NCI-H510A (cell line): Measurements from ENCODE around the gene KRTAP10-1.

Experiments
- DNase-seq: peaks from one replicate; lab custom pipeline; 2025; lab: John Stamatoyannopoulos, UW

The KRTAP10-1 gene

GRCh38 chr21:44547656-44548331, 7.8 kb upstream of the KRTAP10-1 start:
- no peak for DNase-seq

GRCh38 chr21:44544566-44544965, 4.6 kb upstream of the KRTAP10-1 start:
- no peak for DNase-seq

DNA sequence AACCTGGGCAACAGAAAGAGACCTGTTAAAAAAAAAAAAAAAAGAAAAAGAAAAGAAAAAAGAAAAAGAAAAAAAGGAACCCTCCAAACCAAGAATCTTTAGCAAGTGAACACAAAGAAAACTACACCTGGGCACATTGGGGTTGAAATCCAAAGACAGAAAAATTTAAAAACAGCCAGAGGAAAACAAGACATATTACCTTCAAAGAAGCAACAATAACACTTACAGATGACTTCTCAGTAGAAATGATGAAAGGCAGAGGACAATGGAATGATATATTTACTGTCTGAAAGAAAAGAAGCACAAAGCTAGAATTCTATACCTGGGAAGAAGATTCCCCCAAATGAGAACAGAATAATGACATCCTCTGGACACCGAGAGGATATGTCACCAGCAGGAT, 2.7 kb upstream of the KRTAP10-1 start:
- no peak for DNase-seq

DNA sequence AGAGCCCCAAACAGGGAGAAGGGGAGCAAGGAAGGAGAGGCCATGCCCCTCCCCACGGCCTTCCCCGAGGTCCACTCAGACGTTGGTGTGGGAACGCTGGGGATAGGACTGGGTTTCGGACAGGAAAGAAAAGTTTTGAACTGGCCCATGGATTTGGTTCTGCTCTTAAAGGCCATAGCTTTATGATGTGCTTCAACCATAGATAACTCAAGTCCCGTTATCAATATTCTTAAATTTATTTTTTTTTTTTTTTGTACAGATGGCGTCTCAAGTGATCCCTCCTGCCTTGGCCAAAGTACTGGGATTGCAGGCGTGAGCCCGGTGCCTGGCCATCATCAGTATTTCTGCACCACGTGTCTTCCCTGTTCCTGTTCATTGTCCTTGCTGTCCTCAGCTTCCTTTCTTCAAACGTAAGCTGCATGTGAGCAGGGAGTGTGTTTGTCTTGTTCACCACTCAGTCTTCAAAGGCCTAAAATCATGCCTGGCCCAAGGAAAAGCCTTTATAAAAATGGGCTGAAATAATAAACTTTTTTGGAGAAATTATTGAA, 820 bp upstream of the KRTAP10-1 start:
- no peak for DNase-seq

DNA sequence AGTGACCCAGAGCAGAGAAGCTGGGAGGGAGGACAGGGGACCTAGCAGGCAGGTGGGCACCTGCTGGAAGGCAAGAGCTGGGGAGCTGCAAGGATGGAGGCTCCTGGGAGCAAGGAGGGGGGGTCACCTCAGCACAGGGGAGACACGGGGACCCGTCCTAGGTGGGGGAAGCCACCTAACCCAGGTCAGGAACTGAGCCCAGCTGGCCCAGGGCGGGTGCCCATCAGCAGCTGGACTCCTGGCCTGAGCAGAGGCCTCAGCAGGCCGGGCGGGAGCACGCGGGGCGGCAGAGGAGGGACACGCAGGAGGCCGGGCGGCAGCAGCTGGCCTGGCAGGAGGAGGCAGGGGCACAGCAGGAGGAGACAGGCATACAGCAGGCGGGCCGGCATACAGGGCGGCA, 949 bp downstream of the KRTAP10-1 start:
- no peak for DNase-seq

- DNase-seq, result no peak
Observed at GRCh38 chr21:44537930-44538911, 1.8 kb downstream of the KRTAP10-1 start.

DNA sequence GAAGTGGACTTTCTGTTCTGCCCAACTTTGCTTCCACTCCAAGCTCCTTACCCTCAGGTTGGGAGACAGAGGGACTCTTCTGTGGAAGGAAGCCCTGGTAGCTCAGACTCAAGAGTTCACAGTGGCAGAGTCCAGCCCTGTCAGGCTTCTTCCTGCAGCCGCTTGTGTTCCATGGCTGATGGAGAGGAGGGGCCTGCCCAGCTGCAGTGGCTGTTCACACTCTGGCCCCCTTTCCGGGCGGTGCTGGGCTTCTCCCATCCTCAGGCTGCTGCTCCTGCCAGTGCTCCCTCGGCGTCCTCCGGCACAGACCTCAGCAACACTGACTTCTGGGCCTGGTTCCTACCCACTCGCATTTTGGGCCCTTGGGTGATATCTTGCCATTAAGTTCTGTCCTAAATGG, 4.0 kb downstream of the KRTAP10-1 start:
- no peak for DNase-seq

- DNase-seq, result no peak
Observed at GRCh38 chr21:44534688-44535087, 5.3 kb downstream of the KRTAP10-1 start.

DNA sequence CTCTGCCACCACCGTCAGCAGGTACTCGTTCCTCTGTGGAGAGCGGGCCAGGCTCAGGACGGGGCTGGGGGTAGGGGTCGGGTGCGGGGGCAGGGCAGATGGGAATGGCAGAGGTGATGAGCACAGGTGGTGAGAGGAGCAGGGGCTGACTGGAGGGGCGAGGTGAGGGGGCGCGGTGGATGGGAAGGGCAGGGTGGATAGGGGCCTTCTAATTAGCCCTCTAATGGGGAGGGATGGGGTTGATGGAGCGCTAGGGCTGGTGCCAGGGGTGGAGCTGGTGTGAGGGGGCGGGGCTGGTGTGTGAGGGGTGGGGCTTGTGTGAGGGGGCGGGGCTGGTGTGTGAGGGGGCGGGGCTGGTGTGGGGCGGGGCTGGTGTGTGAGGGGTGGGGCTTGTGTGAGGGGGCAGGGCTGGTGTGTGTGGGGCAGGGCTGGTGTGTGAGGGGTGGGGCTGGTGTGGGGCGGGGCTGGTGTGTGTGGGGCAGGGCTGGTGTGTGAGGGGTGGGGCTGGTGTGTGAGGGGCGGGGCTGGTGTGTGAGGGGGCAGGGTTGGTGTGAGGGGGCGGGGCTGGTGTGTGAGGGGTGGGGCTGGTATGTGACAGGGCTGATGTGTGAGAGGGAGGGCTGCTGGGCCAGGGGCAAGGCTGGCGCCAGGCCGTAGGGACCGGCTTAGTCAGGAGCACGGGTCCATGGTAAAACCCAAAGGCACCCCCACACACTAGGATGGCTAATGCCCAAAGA, 5.9 kb downstream of the KRTAP10-1 start:
- DNase-seq, result no peak

DNA sequence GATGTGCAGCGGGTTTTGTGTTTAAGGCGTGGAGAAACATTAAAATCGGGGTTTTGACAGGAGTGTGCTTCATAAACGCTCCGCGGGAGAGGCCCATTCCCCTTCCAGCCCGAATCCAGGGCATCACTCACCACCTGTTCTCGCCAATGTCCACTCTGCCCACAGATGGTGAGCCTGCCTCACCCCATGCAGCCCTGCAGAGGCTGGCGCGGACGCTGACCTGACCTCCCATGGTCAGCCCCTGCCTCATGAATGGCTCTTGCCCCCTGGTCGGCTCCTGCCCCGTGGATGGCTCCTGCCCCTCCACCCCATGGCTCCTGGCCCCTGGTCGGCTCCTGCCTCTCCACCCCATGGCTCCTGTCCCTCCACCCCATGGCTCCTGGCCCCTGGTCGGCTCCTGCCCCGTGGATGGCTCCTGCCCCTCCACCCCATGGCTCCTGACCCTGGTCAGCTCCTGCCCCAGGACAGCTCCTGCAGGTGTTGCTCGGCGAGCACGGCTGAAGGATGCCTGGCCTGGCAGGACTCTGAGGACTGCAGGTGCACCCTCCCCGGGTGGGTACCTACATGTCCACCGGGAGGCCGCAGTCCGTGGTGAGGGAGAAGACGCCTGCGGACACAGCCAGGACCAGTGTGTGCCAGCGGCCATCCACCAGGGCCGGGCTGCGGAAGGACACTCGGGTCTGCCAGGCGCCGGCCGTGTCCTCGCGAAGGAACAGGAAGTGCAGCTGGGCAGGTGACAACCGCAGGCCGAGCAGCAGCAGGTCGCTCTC, 6.7 kb downstream of the KRTAP10-1 start:
- no peak for DNase-seq

DNA sequence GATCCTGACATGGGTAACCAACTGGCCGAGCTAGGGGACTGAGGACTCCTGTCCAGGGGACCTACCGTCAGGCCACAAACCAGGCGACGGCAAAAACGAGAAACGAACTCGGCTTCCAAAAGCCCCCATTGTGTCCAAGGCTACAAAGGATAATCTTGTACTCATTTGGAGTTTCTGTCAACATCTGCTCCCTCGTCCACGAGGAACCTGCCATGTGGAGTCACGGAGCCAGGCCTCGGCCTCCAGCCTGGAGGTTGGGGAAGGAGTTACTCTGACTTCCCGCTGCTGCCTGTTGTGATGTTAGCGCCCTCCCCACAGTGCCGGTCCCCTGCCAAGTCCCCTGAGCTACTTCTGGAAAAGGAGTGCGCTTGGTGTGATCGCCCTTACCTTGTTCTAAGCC, 7.3 kb downstream of the KRTAP10-1 start:
- DNase-seq, result no peak

- DNase-seq, result no peak
Observed at GRCh38 chr21:44531606-44532564, 8.1 kb downstream of the KRTAP10-1 start.

DNA sequence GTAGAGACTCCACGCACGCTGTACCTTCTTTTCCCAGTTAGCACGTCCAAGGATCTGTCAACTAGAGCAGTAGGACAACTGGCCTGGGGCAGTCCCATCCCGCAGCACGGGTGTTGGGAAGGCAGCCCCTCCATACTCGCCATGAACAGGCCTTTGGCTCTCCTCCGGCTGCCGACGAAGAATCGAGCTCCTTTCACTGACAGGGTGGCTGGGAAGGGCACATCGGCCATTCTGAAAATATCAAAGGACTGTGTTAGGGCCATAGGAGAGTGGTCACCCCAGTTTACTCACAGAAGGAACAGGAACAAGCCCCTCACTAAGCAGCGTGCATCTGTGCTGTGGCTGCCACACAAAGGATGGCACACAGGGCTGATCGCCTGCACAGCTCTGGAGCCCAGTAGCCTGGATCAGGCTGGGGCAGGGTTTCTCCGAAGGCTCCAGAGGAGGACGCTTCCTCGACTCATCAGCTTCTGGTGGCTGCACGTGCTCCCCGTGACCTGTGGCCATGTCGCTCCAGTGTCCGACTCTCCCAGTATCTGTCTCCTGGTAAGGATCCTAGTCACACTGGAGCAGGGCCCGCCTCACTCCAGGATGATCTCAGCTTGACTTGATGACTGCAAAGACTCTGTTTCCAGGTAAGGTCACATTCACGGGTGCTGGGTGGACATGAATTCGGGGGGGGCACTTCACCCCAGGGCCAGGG, 8.9 kb downstream of the KRTAP10-1 start:
- DNase-seq, result no peak

DNA sequence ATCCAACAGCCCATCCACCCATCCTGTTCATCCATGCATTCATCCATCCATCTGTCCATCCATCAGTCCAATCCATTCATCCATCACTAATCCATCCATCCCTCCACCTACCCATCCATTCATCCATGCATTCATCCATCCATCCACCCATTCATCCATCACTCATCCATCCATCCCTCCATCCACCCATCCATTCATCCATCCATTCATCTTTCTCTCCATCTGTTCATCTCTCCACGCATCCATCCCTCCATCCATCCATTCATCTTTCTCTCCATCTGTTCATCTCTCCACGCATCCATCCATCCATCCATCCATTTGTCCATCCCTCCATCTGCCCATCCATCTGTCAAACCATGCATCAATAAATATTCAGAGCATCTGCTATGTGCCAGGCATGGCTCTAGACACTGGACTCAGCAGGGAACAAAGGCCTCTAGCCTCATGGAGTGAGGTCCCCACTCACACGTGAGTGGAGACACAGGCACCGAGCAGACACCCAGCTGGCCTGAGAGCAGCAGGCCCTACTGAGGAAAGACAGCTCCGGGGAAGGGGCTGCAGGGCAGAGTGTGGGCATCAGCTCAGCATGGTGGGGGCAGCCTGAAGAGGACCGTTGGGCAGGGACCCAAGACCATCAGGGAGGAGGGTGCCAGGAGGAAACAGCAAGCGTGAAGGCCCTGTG, 9.6 kb downstream of the KRTAP10-1 start:
- no peak for DNase-seq

DNA sequence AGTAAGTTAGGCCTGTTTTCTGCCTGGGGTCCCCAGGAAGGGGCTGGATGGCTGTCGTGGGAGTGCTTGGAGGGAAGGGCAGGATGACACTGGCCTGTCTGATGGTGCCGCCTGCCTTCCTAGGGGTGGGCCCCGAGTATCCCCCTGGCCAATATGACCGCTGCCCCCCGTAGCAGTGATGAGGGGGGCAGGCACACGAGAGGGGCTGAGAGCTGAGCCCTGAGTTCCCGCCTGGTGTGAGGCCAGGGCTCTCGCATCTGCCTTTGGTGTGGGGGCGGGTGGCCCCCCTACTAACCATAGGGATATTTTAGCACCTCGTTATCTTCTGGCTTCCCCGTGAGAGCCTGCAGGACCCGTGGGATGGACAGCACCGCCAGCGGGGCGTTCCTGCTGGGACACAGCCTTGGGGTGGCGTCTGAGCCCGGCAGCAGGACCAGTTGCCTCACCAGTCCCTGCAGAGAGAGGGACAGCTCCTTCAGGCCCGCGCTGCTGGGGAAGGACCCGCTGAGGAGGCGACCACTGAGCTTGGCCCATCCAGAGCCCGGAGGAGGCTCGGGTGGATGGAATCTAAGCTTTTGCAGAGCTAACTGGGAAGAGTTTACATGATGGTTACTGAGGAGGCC, 10.4 kb downstream of the KRTAP10-1 start:
- no peak for DNase-seq

GRCh38 chr21:44529011-44529421, 11.0 kb downstream of the KRTAP10-1 start:
- no peak for DNase-seq

DNA sequence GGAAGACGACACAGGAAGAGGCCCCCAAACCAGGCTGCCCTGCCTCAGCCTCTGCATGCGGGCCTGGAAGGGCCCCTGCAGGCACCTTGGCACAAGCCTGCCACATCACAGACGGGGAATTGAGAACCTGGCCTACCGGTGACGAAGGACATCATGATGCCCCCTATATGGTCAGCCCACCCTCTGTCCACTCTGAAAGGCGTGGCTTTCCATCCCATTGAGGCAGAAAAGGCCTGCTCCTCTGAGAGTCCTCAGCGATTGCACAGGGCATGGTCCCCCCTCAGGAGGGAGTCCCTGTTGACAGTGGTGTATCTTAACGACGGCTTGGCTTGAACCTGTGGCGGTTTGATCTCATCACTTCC, 11.4 kb downstream of the KRTAP10-1 start:
- DNase-seq, result no peak

- no peak for DNase-seq
Observed at GRCh38 chr21:44527983-44528633, 11.9 kb downstream of the KRTAP10-1 start.
